WTC11 (cell line): ENCODE measurements around the gene RFC4. TPM values are rescaled to one million over a fixed set of nuclear protein-coding genes. Genes with fewer than 3 reads are reported as not detected.
"Not testable (repeated sequence)": the region's sequence is repeated elsewhere in the genome, so short reads cannot be mapped to it uniquely, and the experiment has no call there.

Source experiments
- ATAC-seq: fragments of 200-7000 bp; cut with Tn5 transposase; 2 replicates; pipeline ENCODE4 v1.10.0; 2021; ENCODE audit warnings: mild to moderate bottlenecking, moderate library complexity
- CTCF ChIA-PET: fragments of 300-600 bp; sonication (Branson Sonifier 250); formaldehyde crosslinking; loops from one replicate; lab custom pipeline; 2021; ENCODE audit warnings: antibody characterized with exemption; lab: Charles Lee
- POLR2A ChIA-PET: fragments of 350-600 bp; sonication (Branson Sonifier 250); formaldehyde crosslinking; loops from one replicate; lab custom pipeline; 2021; ENCODE audit warnings: antibody characterized with exemption; lab: Charles Lee
- DNase-seq: peaks from one replicate; pipeline ENCODE4 v3.0.0; 2021; ENCODE audit warnings: low spot score
- H3K27ac Mint-ChIP-seq: 2 replicates; pipeline ENCODE4 v1.8.0; 2021; ENCODE audit warnings: mixed read lengths
- H3K27me3 Mint-ChIP-seq: 2 replicates; pipeline ENCODE4 v1.8.0; 2021; ENCODE audit warnings: low read depth, mild to moderate bottlenecking, moderate library complexity, mixed read lengths
- H3K36me3 Mint-ChIP-seq: 2 replicates; pipeline ENCODE4 v1.8.0; 2021; ENCODE audit warnings: mixed read lengths
- H3K4me1 Mint-ChIP-seq: 2 replicates; pipeline ENCODE4 v1.8.0; 2022; ENCODE audit warnings: mixed read lengths
- H3K4me3 Mint-ChIP-seq: 2 replicates; pipeline ENCODE4 v1.8.0; 2021; ENCODE audit warnings: mild to moderate bottlenecking, moderate library complexity, mixed read lengths
- H3K9me3 Mint-ChIP-seq: 2 replicates; pipeline ENCODE4 v1.8.0; 2021; ENCODE audit warnings: mixed read lengths
- ATF6 ChIP-seq: sonication (generic); formaldehyde crosslinking; IDR thresholded peaks from 2 replicates; pipeline ENCODE4 v1.8.1; 2023; ENCODE audit warnings: mild to moderate bottlenecking, missing genetic modification reagents
- CREB1 ChIP-seq: sonication (generic); formaldehyde crosslinking; IDR thresholded peaks from 2 replicates; pipeline ENCODE4 v1.8.0; 2023; ENCODE audit warnings: mild to moderate bottlenecking, missing genetic modification reagents
- CTCF ChIP-seq: fragments of 200-600 bp; IDR thresholded peaks from 2 replicates; pipeline ENCODE4 v1.8.0; 2022; ENCODE audit warnings: antibody characterized with exemption
- ELF4 ChIP-seq: sonication (generic); formaldehyde crosslinking; IDR thresholded peaks from 2 replicates; pipeline ENCODE4 v1.8.1; 2022; ENCODE audit warnings: low read depth, mild to moderate bottlenecking, moderate library complexity, missing genetic modification reagents
- ERG ChIP-seq: fragments of 250-450 bp; sonication (Bioruptor Pico); IDR thresholded peaks from 2 replicates; pipeline ENCODE4 v1.8.0; 2021; ENCODE audit warnings: mild to moderate bottlenecking
- FOXJ3 ChIP-seq: sonication (generic); formaldehyde crosslinking; IDR thresholded peaks from 2 replicates; pipeline ENCODE4 v1.9.0; 2021; ENCODE audit warnings: missing genetic modification reagents, mild to moderate bottlenecking, borderline replicate concordance
- GABPB1 ChIP-seq: sonication (generic); formaldehyde crosslinking; IDR thresholded peaks from 2 replicates; pipeline ENCODE4 v1.8.1; 2023; ENCODE audit warnings: mild to moderate bottlenecking, missing genetic modification reagents
- SMAD3 ChIP-seq: sonication (generic); formaldehyde crosslinking; IDR thresholded peaks from 2 replicates; pipeline ENCODE4 v1.8.0; 2022; ENCODE audit warnings: missing genetic modification reagents, mild to moderate bottlenecking, borderline replicate concordance
- SMAD4 ChIP-seq: sonication (generic); formaldehyde crosslinking; IDR thresholded peaks from 2 replicates; pipeline ENCODE4 v1.8.0; 2022; ENCODE audit warnings: mild to moderate bottlenecking, missing genetic modification reagents
- ZNF512 ChIP-seq: sonication (generic); formaldehyde crosslinking; IDR thresholded peaks from 2 replicates; pipeline ENCODE4 v1.8.1; 2022; ENCODE audit warnings: missing genetic modification reagents, borderline replicate concordance
- total RNA-seq: library from RNA; stranded (reverse); gene quantifications from 3 replicates; pipeline ENCODE4 v1.2.3, GENCODE V29; 2021
- TF ChIP-seq, protein P1 (sequence below): sonication (generic); formaldehyde crosslinking; IDR thresholded peaks from 2 replicates; pipeline ENCODE4 v1.8.0; 2023; ENCODE audit warnings: mild to moderate bottlenecking, missing genetic modification reagents
- TF ChIP-seq, protein P2 (sequence below): sonication (generic); formaldehyde crosslinking; conservative IDR thresholded peaks from 2 replicates; pipeline ENCODE4 v1.8.1; 2023; ENCODE audit warnings: mild to moderate bottlenecking, low read depth, missing genetic modification reagents, moderate library complexity
- TF ChIP-seq, protein P3 (sequence below): sonication (generic); formaldehyde crosslinking; IDR thresholded peaks from 2 replicates; pipeline ENCODE4 v1.8.1; 2023; ENCODE audit warnings: mild to moderate bottlenecking, moderate library complexity, missing genetic modification reagents
- TF ChIP-seq, protein P4 (sequence below): fragments of 250-450 bp; sonication (Bioruptor Pico); IDR thresholded peaks from 2 replicates; pipeline ENCODE4 v1.9.0; 2021; ENCODE audit warnings: mild to moderate bottlenecking

Gene RFC4
- total RNA-seq, 1 experiment from 2014 or later = 104 TPM

DNA sequence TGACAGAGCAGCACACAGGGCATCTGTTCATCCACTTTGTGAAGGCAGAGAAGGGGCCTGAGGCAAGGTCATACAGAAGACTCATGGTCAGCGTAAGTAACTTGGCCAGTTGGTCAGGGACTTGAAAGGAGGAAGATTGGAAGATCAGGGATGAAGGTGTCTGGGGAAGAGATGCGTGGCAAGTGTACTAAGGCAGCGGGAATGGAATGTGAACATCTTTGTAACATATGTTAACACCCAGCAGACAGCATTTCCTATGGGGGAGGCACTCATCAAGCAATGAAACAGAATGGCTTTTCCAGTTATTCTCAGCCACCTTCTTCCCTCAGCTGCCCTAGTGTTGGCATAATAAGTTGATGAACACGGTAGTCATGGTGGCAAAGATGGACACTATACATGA, 7.8 kb upstream of the RFC4 start (continued):
- TF ChIP-seq, protein P1, sequence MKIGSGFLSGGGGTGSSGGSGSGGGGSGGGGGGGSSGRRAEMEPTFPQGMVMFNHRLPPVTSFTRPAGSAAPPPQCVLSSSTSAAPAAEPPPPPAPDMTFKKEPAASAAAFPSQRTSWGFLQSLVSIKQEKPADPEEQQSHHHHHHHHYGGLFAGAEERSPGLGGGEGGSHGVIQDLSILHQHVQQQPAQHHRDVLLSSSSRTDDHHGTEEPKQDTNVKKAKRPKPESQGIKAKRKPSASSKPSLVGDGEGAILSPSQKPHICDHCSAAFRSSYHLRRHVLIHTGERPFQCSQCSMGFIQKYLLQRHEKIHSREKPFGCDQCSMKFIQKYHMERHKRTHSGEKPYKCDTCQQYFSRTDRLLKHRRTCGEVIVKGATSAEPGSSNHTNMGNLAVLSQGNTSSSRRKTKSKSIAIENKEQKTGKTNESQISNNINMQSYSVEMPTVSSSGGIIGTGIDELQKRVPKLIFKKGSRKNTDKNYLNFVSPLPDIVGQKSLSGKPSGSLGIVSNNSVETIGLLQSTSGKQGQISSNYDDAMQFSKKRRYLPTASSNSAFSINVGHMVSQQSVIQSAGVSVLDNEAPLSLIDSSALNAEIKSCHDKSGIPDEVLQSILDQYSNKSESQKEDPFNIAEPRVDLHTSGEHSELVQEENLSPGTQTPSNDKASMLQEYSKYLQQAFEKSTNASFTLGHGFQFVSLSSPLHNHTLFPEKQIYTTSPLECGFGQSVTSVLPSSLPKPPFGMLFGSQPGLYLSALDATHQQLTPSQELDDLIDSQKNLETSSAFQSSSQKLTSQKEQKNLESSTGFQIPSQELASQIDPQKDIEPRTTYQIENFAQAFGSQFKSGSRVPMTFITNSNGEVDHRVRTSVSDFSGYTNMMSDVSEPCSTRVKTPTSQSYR = no peak
- TF ChIP-seq SMAD4 (CRISPR knock-in tag) (no peak), FOXJ3 (CRISPR knock-in tag) (no peak)
- TF ChIP-seq, protein P2, sequence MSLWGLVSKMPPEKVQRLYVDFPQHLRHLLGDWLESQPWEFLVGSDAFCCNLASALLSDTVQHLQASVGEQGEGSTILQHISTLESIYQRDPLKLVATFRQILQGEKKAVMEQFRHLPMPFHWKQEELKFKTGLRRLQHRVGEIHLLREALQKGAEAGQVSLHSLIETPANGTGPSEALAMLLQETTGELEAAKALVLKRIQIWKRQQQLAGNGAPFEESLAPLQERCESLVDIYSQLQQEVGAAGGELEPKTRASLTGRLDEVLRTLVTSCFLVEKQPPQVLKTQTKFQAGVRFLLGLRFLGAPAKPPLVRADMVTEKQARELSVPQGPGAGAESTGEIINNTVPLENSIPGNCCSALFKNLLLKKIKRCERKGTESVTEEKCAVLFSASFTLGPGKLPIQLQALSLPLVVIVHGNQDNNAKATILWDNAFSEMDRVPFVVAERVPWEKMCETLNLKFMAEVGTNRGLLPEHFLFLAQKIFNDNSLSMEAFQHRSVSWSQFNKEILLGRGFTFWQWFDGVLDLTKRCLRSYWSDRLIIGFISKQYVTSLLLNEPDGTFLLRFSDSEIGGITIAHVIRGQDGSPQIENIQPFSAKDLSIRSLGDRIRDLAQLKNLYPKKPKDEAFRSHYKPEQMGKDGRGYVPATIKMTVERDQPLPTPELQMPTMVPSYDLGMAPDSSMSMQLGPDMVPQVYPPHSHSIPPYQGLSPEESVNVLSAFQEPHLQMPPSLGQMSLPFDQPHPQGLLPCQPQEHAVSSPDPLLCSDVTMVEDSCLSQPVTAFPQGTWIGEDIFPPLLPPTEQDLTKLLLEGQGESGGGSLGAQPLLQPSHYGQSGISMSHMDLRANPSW (CRISPR knock-in tag) = no peak
- TF ChIP-seq, protein P3, sequence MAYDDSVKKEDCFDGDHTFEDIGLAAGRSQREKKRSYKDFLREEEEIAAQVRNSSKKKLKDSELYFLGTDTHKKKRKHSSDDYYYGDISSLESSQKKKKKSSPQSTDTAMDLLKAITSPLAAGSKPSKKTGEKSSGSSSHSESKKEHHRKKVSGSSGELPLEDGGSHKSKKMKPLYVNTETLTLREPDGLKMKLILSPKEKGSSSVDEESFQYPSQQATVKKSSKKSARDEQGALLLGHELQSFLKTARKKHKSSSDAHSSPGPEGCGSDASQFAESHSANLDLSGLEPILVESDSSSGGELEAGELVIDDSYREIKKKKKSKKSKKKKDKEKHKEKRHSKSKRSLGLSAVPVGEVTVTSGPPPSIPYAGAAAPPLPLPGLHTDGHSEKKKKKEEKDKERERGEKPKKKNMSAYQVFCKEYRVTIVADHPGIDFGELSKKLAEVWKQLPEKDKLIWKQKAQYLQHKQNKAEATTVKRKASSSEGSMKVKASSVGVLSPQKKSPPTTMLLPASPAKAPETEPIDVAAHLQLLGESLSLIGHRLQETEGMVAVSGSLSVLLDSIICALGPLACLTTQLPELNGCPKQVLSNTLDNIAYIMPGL = no peak
- TF ChIP-seq, protein P4, sequence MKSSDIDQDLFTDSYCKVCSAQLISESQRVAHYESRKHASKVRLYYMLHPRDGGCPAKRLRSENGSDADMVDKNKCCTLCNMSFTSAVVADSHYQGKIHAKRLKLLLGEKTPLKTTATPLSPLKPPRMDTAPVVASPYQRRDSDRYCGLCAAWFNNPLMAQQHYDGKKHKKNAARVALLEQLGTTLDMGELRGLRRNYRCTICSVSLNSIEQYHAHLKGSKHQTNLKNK (CRISPR knock-in tag) = no peak

DNA sequence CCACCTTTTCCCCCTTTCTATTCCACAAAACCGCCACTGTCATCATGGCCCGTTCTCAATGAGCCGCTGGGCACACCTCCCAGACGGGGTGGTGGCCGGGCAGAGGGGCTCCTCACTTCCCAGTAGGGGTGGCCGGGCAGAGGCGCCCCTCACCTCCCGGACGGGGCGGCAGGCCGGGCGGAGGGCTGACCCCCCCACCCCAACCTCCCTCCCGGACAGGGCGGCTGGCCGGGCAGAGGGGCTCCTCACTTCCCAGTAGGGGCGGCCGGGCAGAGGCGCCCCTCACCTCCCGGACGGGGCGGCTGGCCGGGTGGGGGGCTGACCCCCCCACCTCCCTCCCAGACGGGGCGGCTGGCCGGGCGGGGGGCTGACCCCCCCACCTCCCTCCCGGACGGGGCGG, 5.0 kb upstream of the RFC4 start:
- H3K27me3 Mint-ChIP-seq, H3K27ac Mint-ChIP-seq, H3K36me3 Mint-ChIP-seq, DNase-seq, H3K9me3 Mint-ChIP-seq, POLR2A ChIA-PET, H3K4me3 Mint-ChIP-seq, ATAC-seq, CTCF ChIA-PET: not testable (repeated sequence)
- peaks cover 23% of the 10 kb centered on the region for H3K4me1 Mint-ChIP-seq

GRCh38 chr3:186810336-186810996, 4.2 kb upstream of the RFC4 start:
- Mint-ChIP-seq H3K27ac (no peak overlapping the region), H3K27me3 (no peaks in the 10 kb centered on the region), H3K36me3 (no peaks in the 10 kb centered on the region), H3K4me1 (peaks cover 17% of the 10 kb centered on the region), H3K4me3 (no peak overlapping the region), H3K9me3 (no peaks in the 10 kb centered on the region)
- ATAC-seq (no peak), DNase-seq (no peak)
- CTCF ChIA-PET = interaction anchor here (0.7 to 0.9 kb wide), 2 partner anchors 11 to 221 kb away, joined by 3 to 4 read pairs; no protein-coding TSS in a partner anchor
- POLR2A ChIA-PET = interaction anchor here (0.6 kb wide), 1 partner anchor 34 kb away, joined by 3 read pairs; no protein-coding TSS in a partner anchor
- TF ChIP-seq ERG (no peak), SMAD4 (CRISPR knock-in tag) (no peak), ELF4 (no peak), ZNF512 (no peak), ATF6 (CRISPR knock-in tag) (no peak), CTCF (no peak), SMAD3 (CRISPR knock-in tag) (no peak), CREB1 (CRISPR knock-in tag) (no peak), GABPB1 (CRISPR knock-in tag) (no peak)
- TF ChIP-seq, protein P4 (CRISPR knock-in tag) = no peak
